ENCODE results near the gene ANKRD24. TPM values are rescaled to one million over a fixed set of nuclear protein-coding genes. Genes with fewer than 3 reads are reported as not detected.
"Not testable (repeated sequence)": the region's sequence is repeated elsewhere in the genome, so short reads cannot be mapped to it uniquely, and the experiment has no call there.

The ANKRD24 gene
- total RNA-seq (2014; rRNA removed) (0.33 and 0.63 TPM in 2 replicates), Bru-seq, nascent RNA (percentile 39 among the genes with signal in this experiment), BruChase-seq, experiment 1, labeled RNA remaining after a 6-hour chase (percentile 41 among the genes with signal in this experiment), BruChase-seq, experiment 2, labeled RNA remaining after a 2-hour chase (percentile 35 among the genes with signal in this experiment)
- long read RNA-seq, partial matches to known transcripts, result 1 of 4 reads
- long read RNA-seq, other reads (novel, unspliced or antisense), result 3 of 4 reads

- Histone ChIP-seq H3K4me3 (ENCODE audit: low read length) (peak within 1 kb of the TSS; percentile 93), H4K20me1 (ENCODE audit: low read length) (no peaks in the 10 kb centered on the region), H3K79me2 (ENCODE audit: low read length) (peaks cover 12% of the 10 kb centered on the region), H3K9ac (ENCODE audit: low read length) (peak within 1 kb of the TSS; percentile 80), H2AFZ (ENCODE audit: low read length) (peak within 1 kb of the TSS; percentile 81), H3F3A (ENCODE audit: low read length, unreplicated experiment) (no peaks in the 10 kb centered on the region), H3K36me3 (ENCODE audit: low read depth, low read length) (no peaks in the 10 kb centered on the region), H3K9me2 (replicated peaks; ENCODE audit: low read length) (no peaks in the 10 kb centered on the region), H3K27ac (ENCODE audit: low read length) (peak within 1 kb of the TSS; percentile 45), H3K9me3 (ENCODE audit: low read length) (no peaks in the 10 kb centered on the region), H3K4me2 (ENCODE audit: low read length) (peak within 1 kb of the TSS; percentile 79), H3K4me1 (ENCODE audit: insufficient read depth, low read length) (peaks cover 8% of the 10 kb centered on the region; the same call in 1 of the 2 replicates), H3K27me3 (ENCODE audit: low read length) (no peaks in the 10 kb centered on the region)
- BruUV-seq (replicated peaks), result no TSS peak
- DNase-seq (peak; percentile 93), ATAC-seq (peak; percentile 75)
- intact Hi-C loops (cut with micrococcal nuclease), result no loop called here
- ChIA-PET CTCF (no interaction called here), POLR2A (ENCODE audit: unreplicated experiment) (no interaction called here)
- TF ChIP-seq EZH2phosphoT487 (IDR thresholded peaks at IDR 0.05; ENCODE audit: borderline replicate concordance, low read length), result no peak
- TF ChIP-seq CTCF (conservative IDR thresholded peaks at IDR 0.05; ENCODE audit: low read depth, low read length), result no peak
- no peak for TF ChIP-seq EZH2 (IDR thresholded peaks at IDR 0.05; ENCODE audit: low read length, unreplicated experiment)
Measured at GRCh38 chr19:4182084-4182810, at the start of gene ANKRD24, which contains the start of gene SIRT6. ANKRD24 (plus strand) TSS chr19:4182689; CDS start chr19:4186426, 3,737 bp downstream. SIRT6 (minus strand) TSS chr19:4182563; CDS start chr19:4182539, 24 bp downstream.

- no peak for ATAC-seq
Measured at GRCh38 chr19:4134351-4134750, 48.1 kb upstream of the ANKRD24 start.

GRCh38 chr19:4135386-4135785 is 47.1 kb upstream of the ANKRD24 start:
- H3K9me2 ChIP-seq (replicated peaks; ENCODE audit: low read length); BruUV-seq (replicated peaks); CTCF ChIA-PET; H3K9me3 ChIP-seq (ENCODE audit: low read length); H3K9ac ChIP-seq (ENCODE audit: low read length); H3F3A ChIP-seq (ENCODE audit: low read length, unreplicated experiment); intact Hi-C loops (cut with micrococcal nuclease); H4K20me1 ChIP-seq (ENCODE audit: low read length); H3K79me2 ChIP-seq (ENCODE audit: low read length); DNase-seq; H3K27me3 ChIP-seq (ENCODE audit: low read length); POLR2A ChIA-PET (ENCODE audit: unreplicated experiment); H3K4me3 ChIP-seq (ENCODE audit: low read length); H3K4me2 ChIP-seq (ENCODE audit: low read length); H3K36me3 ChIP-seq (ENCODE audit: low read depth, low read length); H3K27ac ChIP-seq (ENCODE audit: low read length); H2AFZ ChIP-seq (ENCODE audit: low read length); H3K4me1 ChIP-seq (ENCODE audit: insufficient read depth, low read length); ATAC-seq: not testable (repeated sequence)

More at GRCh38 chr19:4134351-4134750, 48.1 kb upstream of the ANKRD24 start:
- Histone ChIP-seq H3F3A (ENCODE audit: low read length, unreplicated experiment) (no peaks in the 10 kb centered on the region), H3K9me3 (ENCODE audit: low read length) (no peaks in the 10 kb centered on the region), H3K79me2 (ENCODE audit: low read length) (no peaks in the 10 kb centered on the region), H3K27me3 (ENCODE audit: low read length) (no peaks in the 10 kb centered on the region), H3K9me2 (replicated peaks; ENCODE audit: low read length) (no peaks in the 10 kb centered on the region), H3K4me1 (ENCODE audit: insufficient read depth, low read length) (peaks cover 10% of the 10 kb centered on the region), H3K36me3 (ENCODE audit: low read depth, low read length) (no peaks in the 10 kb centered on the region), H3K9ac (ENCODE audit: low read length) (no peak overlapping the region), H3K27ac (ENCODE audit: low read length) (no peak overlapping the region), H3K4me3 (ENCODE audit: low read length) (no peak overlapping the region), H3K4me2 (ENCODE audit: low read length) (no peak overlapping the region), H2AFZ (ENCODE audit: low read length) (no peak overlapping the region), H4K20me1 (ENCODE audit: low read length) (no peaks in the 10 kb centered on the region)
- BruUV-seq (replicated peaks), result no TSS peak
- ChIA-PET CTCF (no interaction called here), POLR2A (ENCODE audit: unreplicated experiment) (no interaction called here)
- no peak for DNase-seq
- TF ChIP-seq EZH2 (IDR thresholded peaks at IDR 0.05; ENCODE audit: low read length, unreplicated experiment) (no peak), EZH2phosphoT487 (IDR thresholded peaks at IDR 0.05; ENCODE audit: borderline replicate concordance, low read length) (no peak), CTCF (conservative IDR thresholded peaks at IDR 0.05; ENCODE audit: low read depth, low read length) (no peak)
- intact Hi-C loops (cut with micrococcal nuclease), result no loop called here
